ENCODE results near the gene KNDC1.

The KNDC1 gene

DNA sequence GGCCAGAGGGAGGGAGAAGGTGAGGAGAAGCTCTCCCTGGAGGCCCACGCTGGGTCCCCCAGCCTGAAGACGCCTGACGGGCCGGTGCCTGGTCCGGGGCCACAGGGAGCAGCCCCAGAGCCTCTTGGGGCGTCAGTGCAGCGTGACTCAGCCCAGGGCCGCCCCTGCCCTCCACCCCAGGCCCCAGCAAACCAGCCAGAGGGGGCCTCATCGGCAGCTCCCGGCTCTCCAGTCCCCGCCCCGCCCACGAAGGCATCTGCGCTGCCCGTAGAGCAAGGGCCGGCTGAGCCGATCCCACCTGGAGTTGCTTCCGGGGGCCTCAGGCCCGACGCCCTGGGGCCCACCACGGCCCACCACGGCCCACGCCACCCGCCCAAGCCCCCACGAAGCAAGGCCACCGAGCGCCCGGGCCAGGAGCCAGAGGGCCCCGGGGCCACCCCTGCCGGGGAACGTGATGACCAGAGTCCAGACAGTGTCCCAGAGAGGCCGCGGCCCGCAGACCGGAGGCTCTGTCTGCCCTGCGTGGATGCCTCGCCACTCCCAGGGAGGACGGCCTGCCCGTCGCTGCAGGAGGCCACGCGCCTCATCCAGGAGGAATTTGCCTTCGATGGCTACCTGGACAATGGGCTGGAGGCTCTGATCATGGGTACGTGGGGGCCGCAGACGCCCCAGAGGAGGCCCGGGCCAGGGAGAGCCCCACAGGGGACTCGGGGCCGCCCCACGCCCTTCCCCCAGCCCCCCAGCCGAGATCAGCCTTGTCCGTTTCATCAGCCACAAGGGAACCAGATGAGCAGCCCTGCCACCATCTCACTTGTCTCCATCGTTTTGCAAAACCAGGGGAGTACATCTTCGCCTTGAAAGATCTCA lies 38.8 kb downstream of the KNDC1 start:
- no peaks in the 10 kb centered on the region for H3K4me1 ChIP-seq (ENCODE audit: control insufficient read depth in 5 of 5, insufficient read depth in 5 of 5, low read length in 5 of 5)
- no peak overlapping the region for H3K9ac ChIP-seq (ENCODE audit: low read length in 5 of 5)
- H3K9me3 ChIP-seq (ENCODE audit: control insufficient read depth in 5 of 5, low read length in 5 of 5) = peaks cover 0 to 10% (median 2%) of the 10 kb centered on the region in 5 donors
- no peak overlapping the region for H3K27ac ChIP-seq (ENCODE audit: low read depth, low read length)
- H3K4me3 ChIP-seq (ENCODE audit: low read depth in 1 of 5, low read length in 5 of 5) = no peak overlapping the region
- peaks cover 0 to 12% (median 8%) of the 10 kb centered on the region in 5 donors for H3K27me3 ChIP-seq (ENCODE audit: control insufficient read depth in 5 of 5, insufficient read depth in 4 of 5, low read length in 5 of 5)
- H3K36me3 ChIP-seq (ENCODE audit: control insufficient read depth in 5 of 5, insufficient read depth in 5 of 5, low read length in 5 of 5) = no peaks in the 10 kb centered on the region

DNA sequence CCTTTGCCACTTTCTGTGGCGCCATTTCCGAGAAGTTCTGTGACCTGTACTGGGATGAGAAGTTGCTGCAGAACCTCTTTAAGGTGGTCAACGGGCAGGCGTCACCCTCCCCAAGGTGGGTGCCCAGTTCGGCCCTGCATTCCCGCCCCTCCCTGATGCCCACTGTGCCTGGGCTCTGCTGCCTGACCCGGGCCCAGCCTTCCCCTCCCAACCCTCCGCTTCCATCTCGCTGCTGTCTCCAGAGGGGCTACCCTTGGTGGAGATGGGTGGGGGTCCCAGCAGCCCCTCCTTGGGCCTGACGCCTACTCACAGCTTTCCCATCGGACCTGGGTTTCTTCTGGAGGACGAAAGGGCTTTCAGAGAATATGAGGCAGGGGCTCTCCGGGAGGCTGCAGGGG lies 39.5 kb downstream of the KNDC1 start:
- Histone ChIP-seq H3K4me1 (ENCODE audit: control insufficient read depth in 5 of 5, insufficient read depth in 5 of 5, low read length in 5 of 5) (no peaks in the 10 kb centered on the region), H3K4me3 (ENCODE audit: low read depth in 1 of 5, low read length in 5 of 5) (no peak overlapping the region), H3K9me3 (ENCODE audit: control insufficient read depth in 5 of 5, low read length in 5 of 5) (peaks cover 0 to 6% (median 0%) of the 10 kb centered on the region in 5 donors), H3K36me3 (ENCODE audit: control insufficient read depth in 5 of 5, insufficient read depth in 5 of 5, low read length in 5 of 5) (no peaks in the 10 kb centered on the region), H3K27me3 (ENCODE audit: control insufficient read depth in 5 of 5, insufficient read depth in 4 of 5, low read length in 5 of 5) (peaks cover 0 to 12% (median 8%) of the 10 kb centered on the region in 5 donors), H3K27ac (ENCODE audit: low read depth, low read length) (no peak overlapping the region), H3K9ac (ENCODE audit: low read length in 5 of 5) (no peak overlapping the region)

DNA sequence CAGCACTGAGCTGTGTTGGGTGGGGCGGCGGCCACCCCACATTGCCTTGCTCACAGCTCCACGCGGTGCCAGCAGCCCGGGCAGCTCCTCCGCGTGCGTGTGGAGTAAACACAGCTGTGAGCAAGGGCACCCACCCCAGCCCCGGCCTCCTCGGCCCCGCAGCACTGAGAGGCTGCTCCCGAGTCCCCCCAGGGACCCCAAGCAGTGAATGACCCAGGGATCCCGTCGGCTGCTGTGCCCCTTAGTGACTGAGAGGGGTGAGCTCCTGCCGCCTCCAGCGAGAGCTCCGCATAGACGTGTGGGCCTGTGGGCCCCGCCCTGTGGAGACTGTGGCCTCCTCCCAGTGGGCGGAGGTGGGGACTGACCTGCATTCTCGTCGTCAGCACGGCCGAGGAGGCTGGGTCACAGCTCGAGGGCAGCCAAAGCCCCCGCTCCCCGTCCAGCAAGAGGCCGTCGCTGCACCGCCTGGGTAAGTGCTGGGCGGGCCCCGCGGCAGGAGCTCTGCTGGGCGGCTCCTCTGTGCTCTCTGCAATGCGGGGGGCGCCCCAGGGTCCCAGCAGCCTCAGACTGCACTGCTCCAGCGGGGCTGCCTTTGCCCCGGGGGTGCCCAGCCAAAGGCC lies 40.1 kb downstream of the KNDC1 start:
- Histone ChIP-seq H3K27ac (ENCODE audit: low read depth, low read length) (no peak overlapping the region), H3K9me3 (ENCODE audit: control insufficient read depth in 5 of 5, low read length in 5 of 5) (no peaks in the 10 kb centered on the region), H3K4me1 (ENCODE audit: control insufficient read depth in 5 of 5, insufficient read depth in 5 of 5, low read length in 5 of 5) (no peaks in the 10 kb centered on the region), H3K36me3 (ENCODE audit: control insufficient read depth in 5 of 5, insufficient read depth in 5 of 5, low read length in 5 of 5) (no peaks in the 10 kb centered on the region), H3K27me3 (ENCODE audit: control insufficient read depth in 5 of 5, insufficient read depth in 4 of 5, low read length in 5 of 5) (peaks cover 0 to 12% (median 8%) of the 10 kb centered on the region in 5 donors), H3K9ac (ENCODE audit: low read length in 5 of 5) (no peak overlapping the region), H3K4me3 (ENCODE audit: low read depth in 1 of 5, low read length in 5 of 5) (no peak overlapping the region)

DNA sequence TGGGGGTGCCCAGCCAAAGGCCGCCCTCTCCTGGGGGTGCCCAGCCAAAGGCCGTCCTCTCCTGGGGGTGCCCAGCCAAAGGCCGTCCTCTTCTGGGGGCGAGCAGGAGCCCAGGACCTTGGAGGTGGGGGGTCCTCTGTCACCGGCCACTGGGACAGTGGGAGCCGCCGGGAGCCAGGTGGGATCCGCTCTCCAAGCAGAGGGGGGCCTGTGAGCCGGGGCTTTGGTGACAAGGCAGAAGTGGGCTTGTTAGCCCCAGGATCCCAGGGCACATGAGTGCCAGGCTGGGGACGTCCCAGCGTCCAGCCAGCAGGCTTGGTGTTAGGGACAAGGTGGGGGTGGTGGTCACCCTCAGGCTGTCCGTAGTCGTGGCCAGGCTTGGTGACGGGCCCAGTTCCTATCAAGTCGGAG lies 40.6 kb downstream of the KNDC1 start:
- Histone ChIP-seq H3K9me3 (ENCODE audit: control insufficient read depth in 5 of 5, low read length in 5 of 5) (no peaks in the 10 kb centered on the region), H3K4me1 (ENCODE audit: control insufficient read depth in 5 of 5, insufficient read depth in 5 of 5, low read length in 5 of 5) (no peaks in the 10 kb centered on the region), H3K4me3 (ENCODE audit: low read depth in 1 of 5, low read length in 5 of 5) (no peak overlapping the region), H3K36me3 (ENCODE audit: control insufficient read depth in 5 of 5, insufficient read depth in 5 of 5, low read length in 5 of 5) (no peaks in the 10 kb centered on the region), H3K27me3 (ENCODE audit: control insufficient read depth in 5 of 5, insufficient read depth in 4 of 5, low read length in 5 of 5) (peaks cover 0 to 12% (median 8%) of the 10 kb centered on the region in 5 donors), H3K27ac (ENCODE audit: low read depth, low read length) (no peak overlapping the region), H3K9ac (ENCODE audit: low read length in 5 of 5) (no peak overlapping the region)

DNA sequence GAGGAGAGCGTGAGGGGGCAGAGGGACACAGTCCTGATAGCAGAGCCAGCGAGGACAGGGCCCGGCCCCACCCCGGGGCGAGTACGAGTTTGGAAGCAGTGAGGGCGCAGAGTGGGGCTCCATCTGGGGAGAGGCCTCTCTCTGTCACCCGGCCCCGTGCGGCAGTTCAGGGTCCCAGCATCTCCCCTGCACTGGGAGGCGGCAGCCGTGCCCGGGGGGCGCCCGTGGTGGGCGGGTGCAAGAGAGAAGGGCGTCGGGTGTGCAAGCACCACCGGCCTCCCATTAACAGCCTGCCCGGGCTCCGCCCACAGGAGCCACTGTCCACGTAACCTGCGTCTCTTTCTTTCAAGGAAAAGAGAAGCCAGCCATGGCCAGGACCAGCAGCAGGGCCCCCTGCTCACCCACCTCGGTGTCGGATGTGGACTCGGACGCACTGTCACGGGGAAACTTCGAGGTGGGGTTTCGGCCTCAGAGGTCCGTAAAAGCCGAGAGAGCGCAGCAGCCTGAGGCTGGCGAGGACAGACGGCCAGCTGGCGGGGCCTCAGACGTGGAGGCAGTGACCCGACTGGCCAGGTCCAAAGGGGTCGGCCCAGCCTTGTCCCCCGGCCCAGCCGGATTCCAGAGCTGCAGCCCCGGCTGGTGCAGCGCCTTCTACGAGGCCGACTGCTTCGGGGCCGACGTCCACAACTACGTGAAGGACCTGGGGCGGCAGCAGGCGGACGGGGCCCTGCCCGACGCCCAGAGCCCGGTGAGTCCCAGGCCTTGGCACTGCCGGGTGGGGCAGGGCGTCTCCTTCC lies 41.3 kb downstream of the KNDC1 start:
- H3K36me3 ChIP-seq (ENCODE audit: control insufficient read depth in 5 of 5, insufficient read depth in 5 of 5, low read length in 5 of 5) = no peaks in the 10 kb centered on the region
- no peaks in the 10 kb centered on the region for H3K4me1 ChIP-seq (ENCODE audit: control insufficient read depth in 5 of 5, insufficient read depth in 5 of 5, low read length in 5 of 5)
- no peak overlapping the region for H3K9ac ChIP-seq (ENCODE audit: low read length in 5 of 5)
- no peak overlapping the region for H3K4me3 ChIP-seq (ENCODE audit: low read depth in 1 of 5, low read length in 5 of 5)
- H3K9me3 ChIP-seq (ENCODE audit: control insufficient read depth in 5 of 5, low read length in 5 of 5) = no peaks in the 10 kb centered on the region
- no peak overlapping the region for H3K27ac ChIP-seq (ENCODE audit: low read depth, low read length)
- peaks cover 0 to 9% (median 8%) of the 10 kb centered on the region in 5 donors for H3K27me3 ChIP-seq (ENCODE audit: control insufficient read depth in 5 of 5, insufficient read depth in 4 of 5, low read length in 5 of 5)

DNA sequence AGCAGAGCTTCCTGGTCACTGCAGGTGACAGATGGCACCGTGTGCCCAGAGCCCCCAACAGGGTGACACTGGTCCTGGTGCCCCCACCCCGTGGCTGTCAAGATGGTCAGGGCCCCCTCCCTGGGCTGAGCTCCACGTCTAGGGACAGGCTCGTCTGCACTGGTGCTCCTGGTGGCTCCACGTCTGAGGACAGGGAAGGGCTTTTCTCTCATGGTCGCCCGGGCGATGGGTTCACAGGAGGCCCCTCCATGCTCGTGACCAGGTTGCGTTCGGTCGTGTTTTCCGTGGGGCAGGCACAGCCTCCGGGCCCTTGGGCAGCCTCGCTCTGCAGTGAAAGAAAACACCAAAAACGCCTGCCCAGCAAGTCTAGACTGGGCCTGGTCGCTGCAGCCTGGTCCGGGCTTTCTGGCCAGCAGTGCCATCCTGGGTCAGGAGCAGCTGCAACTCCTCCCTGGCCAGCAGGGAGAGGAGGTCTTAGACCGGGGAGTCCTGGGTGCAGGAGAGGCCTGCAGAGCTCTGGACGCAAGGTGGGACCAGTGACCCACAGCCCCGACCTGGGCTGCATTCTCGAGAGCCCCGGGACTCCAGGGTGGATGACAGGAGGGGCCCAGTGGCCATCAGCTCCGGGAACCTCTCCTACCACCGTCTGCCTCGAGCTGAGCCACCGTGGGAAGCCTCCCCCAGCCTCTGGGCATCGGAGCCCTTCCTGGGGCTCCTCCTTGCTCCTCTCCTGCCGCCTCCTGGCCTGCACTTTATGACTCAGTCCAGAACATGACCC lies 42.1 kb downstream of the KNDC1 start:
- H3K4me3 ChIP-seq (ENCODE audit: low read depth in 1 of 5, low read length in 5 of 5) = no peak overlapping the region
- H3K36me3 ChIP-seq (ENCODE audit: control insufficient read depth in 5 of 5, insufficient read depth in 5 of 5, low read length in 5 of 5) = no peaks in the 10 kb centered on the region
- H3K9me3 ChIP-seq (ENCODE audit: control insufficient read depth in 5 of 5, low read length in 5 of 5) = no peaks in the 10 kb centered on the region
- no peak overlapping the region for H3K27ac ChIP-seq (ENCODE audit: low read depth, low read length)
- H3K27me3 ChIP-seq (ENCODE audit: control insufficient read depth in 5 of 5, insufficient read depth in 4 of 5, low read length in 5 of 5) = peaks cover 0 to 9% (median 7%) of the 10 kb centered on the region in 5 donors
- no peaks in the 10 kb centered on the region for H3K4me1 ChIP-seq (ENCODE audit: control insufficient read depth in 5 of 5, insufficient read depth in 5 of 5, low read length in 5 of 5)
- H3K9ac ChIP-seq (ENCODE audit: low read length in 5 of 5) = no peak overlapping the region

DNA sequence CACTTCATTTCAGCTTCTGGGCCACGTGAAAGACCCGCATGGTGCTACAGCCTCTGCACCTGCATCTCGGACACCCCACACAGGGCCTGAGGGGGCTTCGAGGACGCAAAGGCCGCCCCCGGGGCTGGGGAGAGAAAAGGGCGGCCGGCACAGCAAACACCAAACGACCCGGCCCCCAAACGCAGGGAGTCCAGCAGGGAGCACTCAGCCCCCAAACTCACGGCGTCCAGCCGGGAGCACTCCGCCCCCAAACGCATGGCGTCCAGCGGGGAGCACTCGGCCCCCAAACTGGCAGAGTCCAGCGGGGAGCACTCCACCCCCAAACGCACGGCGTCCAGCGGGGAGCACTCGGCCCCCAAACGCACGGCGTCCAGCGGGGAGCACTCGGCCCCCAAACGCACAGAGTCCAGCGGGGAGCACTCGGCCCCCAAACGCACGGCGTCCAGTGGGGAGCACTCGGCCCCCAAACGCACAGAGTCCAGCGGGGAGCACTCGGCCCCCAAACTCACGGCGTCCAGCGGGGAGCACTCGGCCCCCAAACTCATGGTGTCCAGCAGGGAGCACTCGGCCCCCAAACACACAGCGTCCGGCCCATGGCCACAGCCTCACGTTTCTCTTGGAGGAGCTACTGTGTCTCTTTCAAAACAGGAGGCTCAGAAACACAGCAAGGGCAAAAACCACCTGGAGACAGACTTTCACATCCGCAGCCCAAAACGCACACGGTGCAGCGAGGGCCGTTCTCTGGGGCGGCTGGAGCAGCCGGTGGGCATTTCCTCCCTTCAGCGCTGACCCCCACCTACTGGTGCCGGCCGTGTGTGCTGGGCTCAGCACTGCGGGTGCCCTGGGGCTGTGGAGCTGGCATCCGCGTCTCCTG lies 43.0 kb downstream of the KNDC1 start:
- no peak overlapping the region for H3K4me3 ChIP-seq (ENCODE audit: low read depth in 1 of 5, low read length in 5 of 5)
- no peaks in the 10 kb centered on the region for H3K9me3 ChIP-seq (ENCODE audit: control insufficient read depth in 5 of 5, low read length in 5 of 5)
- H3K9ac ChIP-seq (ENCODE audit: low read length in 5 of 5) = no peak overlapping the region
- H3K4me1 ChIP-seq (ENCODE audit: control insufficient read depth in 5 of 5, insufficient read depth in 5 of 5, low read length in 5 of 5) = no peaks in the 10 kb centered on the region
- peaks cover 0 to 9% (median 5%) of the 10 kb centered on the region in 5 donors for H3K27me3 ChIP-seq (ENCODE audit: control insufficient read depth in 5 of 5, insufficient read depth in 4 of 5, low read length in 5 of 5)
- no peaks in the 10 kb centered on the region for H3K36me3 ChIP-seq (ENCODE audit: control insufficient read depth in 5 of 5, insufficient read depth in 5 of 5, low read length in 5 of 5)
- no peak overlapping the region for H3K27ac ChIP-seq (ENCODE audit: low read depth, low read length)

DNA sequence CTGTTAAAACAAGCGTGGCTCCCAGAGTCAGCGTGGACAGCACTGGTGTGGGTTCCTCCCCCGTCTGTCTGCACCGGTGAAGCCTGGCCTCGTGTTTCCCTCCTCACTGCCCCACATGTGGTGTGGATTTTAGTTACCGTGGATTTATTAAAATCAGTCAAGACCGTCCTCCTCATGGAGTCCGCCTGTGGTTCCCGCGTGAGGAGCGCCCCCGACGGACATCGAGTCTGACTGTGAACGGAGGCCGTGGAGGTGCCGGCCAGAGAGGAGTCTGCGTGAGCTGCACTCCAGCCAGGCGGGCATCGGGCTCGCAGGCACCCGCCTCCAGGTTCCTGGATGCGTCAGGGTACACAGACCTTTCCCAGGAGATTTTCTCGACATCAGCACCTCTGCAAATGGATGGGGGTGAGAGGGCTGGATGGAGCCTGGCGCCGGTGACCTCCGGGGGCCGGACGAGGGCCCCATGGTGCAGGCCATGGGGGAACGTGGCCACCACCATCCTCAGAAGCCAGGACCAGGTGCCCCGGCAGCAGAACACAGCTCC lies 43.7 kb downstream of the KNDC1 start:
- H3K9me3 ChIP-seq (ENCODE audit: control insufficient read depth in 5 of 5, low read length in 5 of 5) = no peaks in the 10 kb centered on the region
- no peaks in the 10 kb centered on the region for H3K4me1 ChIP-seq (ENCODE audit: control insufficient read depth in 5 of 5, insufficient read depth in 5 of 5, low read length in 5 of 5)
- no peak overlapping the region for H3K4me3 ChIP-seq (ENCODE audit: low read depth in 1 of 5, low read length in 5 of 5)
- no peaks in the 10 kb centered on the region for H3K36me3 ChIP-seq (ENCODE audit: control insufficient read depth in 5 of 5, insufficient read depth in 5 of 5, low read length in 5 of 5)
- no peak overlapping the region for H3K9ac ChIP-seq (ENCODE audit: low read length in 5 of 5)
- peaks cover 0 to 11% (median 5%) of the 10 kb centered on the region in 5 donors for H3K27me3 ChIP-seq (ENCODE audit: control insufficient read depth in 5 of 5, insufficient read depth in 4 of 5, low read length in 5 of 5)
- H3K27ac ChIP-seq (ENCODE audit: low read depth, low read length) = no peak overlapping the region
